ENCODE measurements around the gene NAPSA.
"Not testable (repeated sequence)": the region's sequence is repeated elsewhere in the genome, so short reads cannot be mapped to it uniquely, and the experiment has no call there.

Gene NAPSA

DNA sequence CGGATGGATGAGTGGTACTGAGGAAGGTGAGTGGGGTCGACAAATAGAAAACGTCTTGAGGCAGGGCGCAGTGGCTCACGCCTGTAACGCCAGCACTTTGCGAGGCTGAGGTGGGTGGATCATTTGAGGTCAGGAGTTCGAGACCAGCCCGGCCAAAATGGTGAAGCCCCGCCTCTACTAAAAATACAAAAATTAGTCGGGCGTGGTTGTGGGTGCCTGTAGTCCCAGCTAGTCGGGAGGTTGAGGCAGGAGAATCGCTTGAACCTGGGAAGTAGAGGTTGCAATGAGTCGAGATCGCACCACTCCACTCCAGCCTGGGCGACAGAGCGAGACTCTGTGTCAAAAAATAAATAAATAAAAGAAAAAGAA is 35.5 kb downstream of the NAPSA start:
- DNase-seq, result not testable (repeated sequence)

DNA sequence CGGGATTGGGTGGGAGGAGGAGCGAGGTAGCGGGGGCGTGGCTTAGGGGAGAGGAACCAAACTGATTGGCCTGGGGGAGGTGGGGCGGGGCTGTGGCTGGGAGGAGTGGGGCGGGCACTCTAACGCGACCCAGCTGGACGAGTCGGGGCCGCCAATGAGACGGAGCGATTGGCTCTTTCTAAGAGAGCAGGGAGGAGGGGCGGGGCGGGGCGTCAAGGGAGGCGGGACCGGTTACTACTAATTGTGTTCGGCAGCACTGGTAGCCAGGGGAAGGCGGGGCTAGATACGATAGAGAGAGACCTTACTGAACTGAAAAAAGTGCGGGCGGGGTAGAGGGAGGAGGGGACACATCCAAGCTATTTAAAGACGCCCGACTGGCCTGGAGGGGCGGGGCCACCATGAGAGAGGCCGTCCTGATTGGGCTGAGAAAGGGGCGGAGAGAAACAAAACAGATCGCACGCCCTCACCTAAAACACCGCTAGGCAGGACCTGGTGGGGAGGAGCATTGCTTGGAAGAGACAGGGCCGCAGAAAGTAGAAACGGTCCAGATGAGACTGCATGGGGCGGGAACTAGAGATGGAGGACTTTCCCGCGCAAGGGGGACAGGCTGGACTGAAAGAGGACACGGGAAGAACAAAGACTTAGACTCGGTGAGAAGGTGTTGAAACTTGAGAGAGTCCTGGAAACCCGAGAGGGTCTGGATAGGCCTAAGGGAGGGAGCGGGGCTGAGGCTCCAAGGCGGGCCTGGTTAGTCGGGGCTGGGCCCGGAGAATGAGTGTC is 36.1 kb downstream of the NAPSA start, which contains the start of gene KCNC3:
TSS of gene KCNC3 (minus strand) at position 232 of the 780 bp plus-strand sequence. CDS start 295 bp downstream, outside the sequence.
- DNase-seq, result peak; percentile 98

DNA sequence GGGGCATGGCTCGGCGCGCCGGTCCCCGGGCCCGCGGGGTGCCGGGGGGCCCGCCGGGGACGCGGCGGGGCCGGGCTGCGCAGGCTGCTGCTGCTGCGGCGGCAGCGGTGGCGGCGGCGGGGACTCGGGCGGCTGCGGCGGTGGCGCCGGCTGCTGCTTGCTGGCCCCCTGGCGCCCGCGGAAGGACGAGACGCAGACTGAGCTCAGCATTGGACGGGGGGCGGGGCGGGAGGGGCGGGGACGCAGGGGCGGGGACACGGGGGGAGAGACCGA is 36.6 kb downstream of the NAPSA start:
- DNase-seq, result no peak

- DNase-seq, result no peak
Observed at GRCh38 chr19:50328224-50328872, 37.1 kb downstream of the NAPSA start.

DNA sequence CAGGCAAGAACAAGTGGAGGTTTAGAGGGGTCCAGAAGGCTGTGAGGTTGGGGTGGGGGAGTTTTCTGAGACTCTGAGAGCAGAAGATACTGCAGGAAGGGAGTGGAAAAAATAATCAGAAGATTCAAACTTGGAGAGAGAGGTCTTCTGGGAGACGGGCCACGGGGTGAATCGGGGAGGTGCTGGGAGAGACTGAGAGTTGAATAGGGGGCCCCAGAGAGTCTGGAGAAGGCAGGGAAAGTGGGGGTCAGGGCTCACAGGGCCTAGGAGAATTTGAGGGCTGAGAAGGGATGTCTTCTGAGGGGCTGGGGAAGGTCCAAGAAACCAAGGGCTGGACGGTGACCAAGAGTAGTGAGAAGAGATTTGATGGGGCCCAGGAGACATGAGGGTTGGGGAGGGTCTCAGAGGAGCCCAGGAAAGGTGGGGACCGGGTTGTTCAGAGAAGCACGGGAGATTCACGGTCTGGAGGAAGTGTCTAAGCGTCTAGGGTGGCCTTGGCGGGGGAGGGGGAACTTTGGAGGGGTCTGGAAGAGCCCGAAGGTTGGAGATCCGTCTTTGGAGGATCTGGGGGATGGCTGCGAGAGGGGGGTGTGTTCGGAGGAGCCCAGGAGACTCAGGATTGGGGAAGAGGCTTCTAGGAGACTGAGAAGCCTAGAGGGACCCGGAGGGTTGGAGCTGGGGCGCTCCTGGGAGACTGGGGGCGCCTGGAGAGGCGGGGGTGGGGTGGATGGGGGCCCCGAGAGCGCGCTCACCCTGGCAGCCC is 37.8 kb downstream of the NAPSA start:
- no peak for DNase-seq

DNA sequence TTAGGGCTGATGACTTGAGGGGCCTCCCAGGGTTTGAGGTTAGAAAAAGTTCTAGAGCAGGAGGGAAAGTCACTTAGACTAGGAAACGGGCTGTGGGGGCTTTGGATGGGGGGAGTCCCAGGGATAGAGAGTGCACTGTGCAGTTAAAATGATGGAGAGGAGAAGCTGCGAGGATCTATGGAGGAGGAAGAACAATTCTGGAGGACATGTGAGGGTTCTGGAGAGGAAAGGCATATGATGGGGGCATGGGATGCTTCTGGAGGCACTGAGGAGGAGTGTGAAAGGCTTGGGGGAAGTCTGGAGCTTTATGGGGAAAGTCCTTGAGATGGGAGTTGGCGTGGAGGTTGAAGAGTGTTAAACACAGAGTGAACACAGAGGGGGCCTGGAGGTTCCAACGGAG is 38.4 kb downstream of the NAPSA start:
- DNase-seq, result no peak

DNA sequence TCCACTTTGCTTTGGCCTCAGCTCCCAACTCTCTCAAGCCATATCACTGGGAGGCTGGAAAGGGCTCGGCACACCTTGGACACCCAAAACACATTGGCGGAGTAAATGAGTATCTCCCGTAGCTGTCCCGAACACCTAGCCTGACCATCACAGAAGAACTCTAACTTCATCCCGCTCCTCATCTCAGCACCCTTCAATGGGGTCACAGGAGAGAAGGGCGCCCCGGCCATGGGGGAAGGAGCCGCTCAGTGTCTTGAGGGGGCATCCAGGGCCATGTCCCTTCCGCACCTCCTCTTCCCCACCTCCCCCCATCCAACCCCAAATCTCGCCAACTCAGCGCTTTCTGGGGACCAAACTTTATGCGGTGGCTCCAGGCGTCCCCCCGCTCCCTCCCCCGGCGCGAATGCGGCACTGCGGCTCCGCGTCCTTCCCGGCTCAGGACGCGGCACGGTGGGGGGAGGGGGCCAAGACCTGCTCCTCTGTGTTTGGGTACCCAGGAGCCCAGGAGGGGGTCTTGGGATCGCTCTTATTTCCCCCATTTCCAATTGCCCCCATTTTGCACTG is 39.3 kb downstream of the NAPSA start:
- no peak for DNase-seq

- DNase-seq, result peak; percentile 67
Observed at GRCh38 chr19:50325310-50326100, 39.9 kb downstream of the NAPSA start.

DNA sequence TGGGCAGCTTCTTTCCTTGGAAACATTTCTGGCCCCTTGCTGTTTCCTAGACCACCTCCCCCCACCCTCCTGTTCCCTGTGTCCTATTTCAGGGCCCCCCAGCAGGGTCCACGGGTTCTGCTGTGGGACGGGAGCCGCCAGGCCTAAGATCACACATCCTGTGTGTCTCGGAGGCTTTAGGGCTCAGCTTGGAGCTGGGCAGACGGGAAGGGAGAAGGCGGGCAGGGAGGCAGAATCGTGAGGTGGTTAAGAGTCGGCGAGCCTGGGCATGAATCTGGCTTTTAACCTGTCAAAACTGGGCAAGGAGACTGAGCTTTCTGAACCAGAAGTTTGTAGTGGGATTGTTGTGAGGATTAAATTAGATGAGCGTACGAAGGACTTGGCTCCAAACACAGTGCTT is 41.1 kb downstream of the NAPSA start:
- DNase-seq, result no peak

- DNase-seq, result no peak
Observed at GRCh38 chr19:50323782-50324133, 41.7 kb downstream of the NAPSA start.

GRCh38 chr19:50322931-50323781 is 42.3 kb downstream of the NAPSA start:
- no peak for DNase-seq

GRCh38 chr19:50322234-50322633 is 43.2 kb downstream of the NAPSA start:
- no peak for DNase-seq

GRCh38 chr19:50321831-50322230 is 43.6 kb downstream of the NAPSA start:
- no peak for DNase-seq

GRCh38 chr19:50320596-50320995 is 44.8 kb downstream of the NAPSA start:
- DNase-seq, result no peak

- DNase-seq, result no peak
Observed at GRCh38 chr19:50320051-50320450, 45.4 kb downstream of the NAPSA start.

GRCh38 chr19:50319156-50319555 is 46.3 kb downstream of the NAPSA start:
- DNase-seq, result no peak

DNA sequence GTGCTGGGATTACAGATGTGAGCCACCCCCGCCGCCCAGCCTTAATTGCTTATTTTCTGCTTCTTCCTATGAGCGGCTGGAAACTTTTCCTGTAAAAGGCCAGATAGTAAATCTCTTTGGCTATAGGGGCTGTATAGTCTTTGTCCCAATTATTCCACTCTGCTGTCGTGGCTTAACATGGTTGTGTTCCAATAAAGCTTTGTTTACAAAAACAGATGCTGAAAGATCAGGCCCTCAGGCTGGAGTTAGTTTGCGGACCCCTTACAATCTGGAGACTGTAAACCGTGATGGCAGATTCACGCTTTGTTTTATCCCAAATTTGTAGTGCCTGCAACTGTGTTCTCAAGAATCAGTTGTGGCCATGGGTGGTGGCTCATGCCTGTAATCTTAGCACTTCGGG is 47.0 kb downstream of the NAPSA start:
- no peak for DNase-seq

GRCh38 chr19:50317115-50317514 is 48.3 kb downstream of the NAPSA start:
- DNase-seq, result no peak

GRCh38 chr19:50315773-50316448 is 49.5 kb downstream of the NAPSA start:
- no peak for DNase-seq

- DNase-seq, result no peak
Observed at GRCh38 chr19:50314724-50315708, 50.4 kb downstream of the NAPSA start.
